CD4-positive, alpha-beta T cell treated with Interleukin-1 beta for 1 hour (primary cell): ENCODE data around the gene ZNF483.
"Not testable (repeated sequence)": the region's sequence is repeated elsewhere in the genome, so short reads cannot be mapped to it uniquely, and the experiment has no call there.

Experiments used
- DNase-seq, 2 donors: peaks; one replicate each; pipeline ENCODE4 v3.0.0-alpha.2; 2020 to 2022

Gene ZNF483

GRCh38 chr9:111525056-111525977 is at the start of gene ZNF483:
Gene ZNF483 (plus strand): TSS chr9:111525179. CDS start chr9:111527396, 2,217 bp downstream.
- peak; percentile 76 to 80 for DNase-seq

GRCh38 chr9:111475195-111475594 is 49.8 kb upstream of the ZNF483 start:
- DNase-seq = no peak

DNA sequence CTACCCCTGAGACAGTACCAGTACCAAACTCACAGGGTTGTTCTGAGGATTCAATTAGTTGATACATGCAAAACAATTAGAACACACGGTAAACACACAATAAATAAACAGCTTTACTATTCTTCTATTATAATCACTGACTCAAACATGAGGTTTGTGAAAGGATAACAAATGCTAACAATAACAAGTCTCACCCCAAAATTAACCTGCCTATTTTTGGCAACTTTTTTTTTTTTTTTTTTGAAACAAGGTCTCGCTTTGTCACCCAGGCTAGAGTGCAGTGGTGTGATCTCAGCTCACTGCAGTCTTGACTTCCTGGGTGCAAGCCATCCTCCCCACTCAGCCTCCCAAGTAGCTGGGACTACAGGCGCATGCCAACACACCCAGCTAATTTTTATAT is 47.3 kb upstream of the ZNF483 start:
- DNase-seq = no peak

GRCh38 chr9:111481885-111482636 is 42.9 kb upstream of the ZNF483 start:
- DNase-seq = no peak

DNA sequence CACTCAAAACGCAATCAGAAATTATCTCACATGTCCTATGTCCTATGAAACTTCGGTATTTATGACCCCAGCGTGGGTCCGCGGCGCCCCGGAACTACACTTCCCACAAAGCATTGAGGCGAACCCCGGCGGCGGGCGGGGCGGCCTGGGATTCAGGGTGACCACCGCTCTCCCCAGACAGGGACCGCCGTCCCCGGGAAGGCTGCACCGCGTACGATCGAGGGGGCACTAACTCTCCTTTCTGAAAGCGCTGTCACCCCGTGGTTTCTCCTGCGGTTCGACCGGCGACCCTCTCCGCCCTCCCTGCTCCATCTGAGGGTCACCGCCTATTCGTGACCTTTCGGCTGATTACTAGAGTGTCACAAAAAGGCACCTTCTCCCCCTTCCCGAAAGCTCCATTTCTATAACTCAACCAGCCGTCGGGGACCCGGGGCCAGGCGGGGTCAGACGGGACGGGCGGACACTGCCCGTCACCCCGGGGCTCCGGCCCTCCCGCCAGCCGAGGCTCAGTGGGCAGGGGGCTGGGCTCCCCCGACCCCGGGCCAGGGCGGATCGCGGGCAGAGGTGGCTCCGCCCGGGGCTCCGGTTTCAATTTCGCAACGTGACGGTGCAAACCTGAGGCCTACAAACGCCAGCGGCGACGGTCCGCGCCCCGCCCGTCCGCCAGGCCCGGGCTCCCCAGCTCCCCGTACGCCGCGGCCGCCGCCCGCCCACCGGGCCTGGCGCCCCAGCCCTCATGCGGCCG is 42.1 kb upstream of the ZNF483 start:
- peak; percentile 52 to 63 for DNase-seq

DNA sequence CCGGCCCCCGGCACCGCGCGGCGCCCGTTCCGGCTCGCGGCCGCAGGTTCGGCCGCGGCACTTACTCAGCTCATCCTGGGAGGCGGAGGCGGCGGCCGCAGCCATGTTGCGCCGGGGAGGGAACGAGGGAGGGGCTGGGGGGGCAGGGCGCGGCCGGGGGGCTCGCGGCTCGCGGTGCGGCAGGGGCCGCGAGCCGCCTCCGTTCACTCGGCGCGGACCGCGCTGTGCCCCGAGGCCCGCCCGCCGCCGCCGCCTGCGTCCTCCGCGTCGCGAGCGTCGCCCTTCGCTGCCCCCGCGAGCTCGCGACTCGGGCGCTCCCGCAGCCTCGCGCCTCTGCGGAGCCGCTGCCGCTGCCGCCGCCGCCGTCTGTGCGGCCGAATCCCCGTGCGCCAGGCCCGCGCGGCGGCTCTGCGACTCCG is 41.5 kb upstream of the ZNF483 start:
- peak; percentile 41 to 56 for DNase-seq

DNA sequence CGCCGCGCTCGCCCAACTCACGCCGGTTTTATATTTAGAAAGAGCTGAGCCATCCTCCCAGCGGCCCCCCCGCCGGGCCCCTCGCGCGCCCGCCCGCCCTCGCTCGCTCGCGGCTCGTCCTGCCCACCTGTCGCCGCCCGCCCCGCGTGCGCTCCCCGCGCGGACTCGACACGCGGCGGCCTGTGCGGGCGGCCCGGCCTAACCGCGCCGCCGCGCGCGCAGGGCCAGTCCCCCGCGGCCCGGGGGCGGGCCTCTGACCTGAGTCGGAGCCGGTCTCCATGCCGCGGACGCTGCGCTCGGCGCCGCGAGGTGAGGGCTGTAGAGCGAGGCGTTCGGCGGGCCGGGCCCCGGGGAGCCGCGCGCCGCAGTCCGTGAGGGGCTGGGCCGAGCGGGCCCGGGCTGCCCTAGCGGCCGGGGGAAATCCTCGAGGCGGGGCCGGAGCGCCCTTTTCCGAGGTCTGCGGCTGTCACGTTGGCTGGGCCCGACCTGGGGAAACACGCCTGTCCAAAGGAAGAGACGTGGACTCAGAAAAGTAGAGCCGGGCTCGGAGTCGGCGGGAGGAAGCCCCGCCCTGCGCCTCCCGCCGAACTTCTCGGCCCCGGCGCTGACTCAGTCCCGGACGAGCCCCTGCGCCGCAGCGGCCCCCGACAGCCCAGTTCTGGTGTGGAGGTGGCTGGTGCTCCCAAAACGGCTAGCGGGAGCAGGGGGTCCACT is 41.0 kb upstream of the ZNF483 start, which contains the start of gene ECPAS:
TSS of gene ECPAS (minus strand) at position 526 of the 714 bp plus-strand sequence. CDS start 11,465 bp downstream, outside the sequence.
- peak; percentile 67 to 71 for DNase-seq

GRCh38 chr9:111484572-111484894 is 40.4 kb upstream of the ZNF483 start:
- DNase-seq = no peak

- DNase-seq = not testable (repeated sequence)
Observed at GRCh38 chr9:111497196-111497595, 27.8 kb upstream of the ZNF483 start.

DNA sequence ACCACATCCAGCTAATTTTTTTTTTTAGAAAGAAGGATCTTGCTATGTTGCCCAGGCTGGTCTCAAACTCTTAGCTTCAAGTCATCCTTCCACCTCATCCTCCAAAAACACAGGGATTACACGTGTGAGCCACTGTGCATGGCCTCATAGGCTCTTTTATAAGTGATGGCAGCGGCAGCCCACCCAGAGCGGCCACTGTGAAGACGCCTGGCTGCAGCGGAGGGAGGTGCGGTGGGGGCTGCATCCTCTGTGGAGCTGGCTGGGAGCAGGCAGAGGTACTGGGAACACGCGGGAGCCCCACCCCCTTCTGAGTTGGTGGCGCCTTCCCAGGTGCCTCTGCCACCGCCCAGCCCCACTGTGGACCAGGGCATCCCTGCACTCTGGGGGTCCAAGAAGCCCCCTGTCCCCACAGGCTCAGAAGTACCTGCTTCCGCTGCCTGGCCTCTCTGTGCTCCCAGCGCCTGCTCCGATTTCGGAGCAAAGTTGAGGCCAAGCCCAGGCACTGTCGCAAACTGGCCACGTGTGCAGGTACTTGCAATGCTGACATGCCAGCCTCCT is 23.9 kb upstream of the ZNF483 start:
- DNase-seq = no peak

- no peak for DNase-seq
Observed at GRCh38 chr9:111501648-111502047, 23.3 kb upstream of the ZNF483 start.

DNA sequence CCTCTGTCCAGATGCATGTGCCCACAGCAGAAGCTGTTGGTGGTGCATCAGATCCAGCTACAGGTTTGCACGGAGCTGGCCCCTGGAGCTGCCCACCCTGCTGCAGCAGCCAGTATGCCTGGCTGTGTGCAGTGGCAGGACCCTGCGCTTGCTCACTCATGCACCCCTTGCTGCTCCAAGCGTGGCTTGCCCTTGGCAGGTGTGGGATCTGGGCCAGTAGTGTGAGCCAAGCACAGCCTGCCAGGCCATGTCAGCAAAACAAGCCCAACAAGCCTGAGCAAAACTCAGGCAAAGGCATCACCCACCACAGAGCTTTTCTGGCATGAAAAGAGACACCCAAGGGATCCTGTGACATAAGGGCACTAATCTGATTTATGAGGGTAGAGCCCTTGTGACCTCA is 22.5 kb upstream of the ZNF483 start:
- no peak for DNase-seq

DNA sequence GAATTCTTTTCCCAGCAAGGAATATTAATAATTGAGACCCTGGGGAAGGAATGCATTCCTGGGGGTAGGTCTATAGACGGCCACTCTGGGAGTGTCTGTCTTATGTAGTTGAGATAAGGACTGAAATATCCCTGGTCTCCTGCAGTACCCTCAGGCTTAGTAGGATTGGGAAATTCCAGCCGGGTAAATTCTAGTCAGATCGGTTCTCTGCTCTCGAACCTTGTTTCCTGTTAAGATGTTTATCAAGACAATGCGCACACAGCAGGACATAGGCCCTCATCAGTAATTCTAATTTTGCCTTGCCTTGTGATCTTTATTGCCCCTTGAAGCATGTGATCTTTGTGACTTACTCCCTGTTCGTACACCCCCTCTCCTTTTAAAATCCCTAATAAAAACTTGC is 13.4 kb upstream of the ZNF483 start:
- DNase-seq = not testable (repeated sequence)

DNA sequence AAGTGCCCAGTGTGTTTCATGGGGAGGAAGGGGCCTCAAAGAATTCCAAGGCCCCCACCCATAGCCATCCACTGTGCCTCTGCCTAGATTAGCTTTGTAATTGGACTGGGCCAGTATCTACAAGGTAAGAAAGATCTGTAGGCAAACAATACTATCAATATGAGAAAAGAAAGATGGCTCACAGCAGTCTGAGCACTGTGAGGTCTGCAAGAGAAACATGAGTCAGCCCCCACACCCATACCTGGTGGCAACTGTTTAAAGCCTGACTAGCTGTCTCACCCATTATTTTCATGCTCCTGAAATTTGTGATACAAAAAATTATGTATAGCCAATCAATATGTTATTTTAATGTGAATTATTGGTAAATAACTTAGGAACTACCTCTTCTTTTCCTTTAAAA is 10.0 kb upstream of the ZNF483 start:
- DNase-seq = no peak

DNA sequence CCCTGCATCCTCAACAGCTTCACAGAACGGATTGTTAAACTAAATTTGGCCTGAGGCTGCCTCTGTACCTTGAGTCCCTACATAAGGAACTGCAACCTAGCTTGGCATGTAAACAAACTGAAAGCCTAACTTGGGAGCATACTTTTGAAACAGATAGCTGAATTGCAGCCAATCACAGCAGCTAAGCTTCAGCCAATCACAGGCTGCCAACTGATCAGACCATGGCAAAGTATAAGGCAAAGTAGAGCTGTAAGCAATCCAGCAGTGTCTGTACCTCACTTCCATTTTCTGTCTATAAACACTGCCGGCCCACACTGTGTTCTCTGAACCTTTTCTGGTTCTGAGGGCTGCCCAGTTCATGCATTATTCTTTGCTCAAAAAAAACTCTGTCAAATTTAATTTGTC is 8.9 kb upstream of the ZNF483 start:
- DNase-seq = no peak

GRCh38 chr9:111524731-111525055 is 286 bp upstream of the ZNF483 start:
- no peak for DNase-seq

GRCh38 chr9:111527347-111527746 is 2.4 kb downstream of the ZNF483 start:
- DNase-seq = no peak

GRCh38 chr9:111529787-111530186 is 4.8 kb downstream of the ZNF483 start:
- DNase-seq = no peak

DNA sequence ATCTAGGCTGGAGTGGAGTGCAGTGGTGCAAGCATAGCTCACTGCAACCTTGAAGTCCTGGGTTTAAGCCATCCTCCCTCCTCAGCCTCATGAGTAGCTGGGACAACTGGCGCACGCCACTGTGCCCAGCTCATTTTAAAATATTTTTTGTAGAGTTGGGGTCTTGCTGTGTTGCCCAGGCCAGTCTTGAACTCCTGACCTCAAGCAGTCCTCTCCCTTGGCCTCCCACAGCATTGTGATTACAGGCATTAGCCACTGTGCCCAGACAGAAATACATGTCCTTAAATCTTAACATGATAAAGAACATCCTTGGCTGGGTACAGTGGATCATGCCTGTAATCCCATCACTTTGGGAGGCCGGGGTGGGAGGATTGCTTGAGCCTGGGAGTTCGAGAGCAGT is 6.7 kb downstream of the ZNF483 start:
- no peak for DNase-seq

- DNase-seq = no peak
Observed at GRCh38 chr9:111533099-111533790, 8.3 kb downstream of the ZNF483 start.

GRCh38 chr9:111542497-111543254 is 17.7 kb downstream of the ZNF483 start:
- DNase-seq = no peak
